ENCODE data around the gene ERFE.

GRCh38 chr2:238124488-238125126 is 34.2 kb upstream of the ERFE start:
- no peak for TF ChIP-seq CTCF (IDR thresholded peaks at IDR 0.05; ENCODE audit: insufficient read depth, low read length, poor library complexity, severe bottlenecking)
- no peak for TF ChIP-seq EZH2phosphoT487 (conservative IDR thresholded peaks at IDR 0.05; ENCODE audit: low read length)
